ENCODE data around the gene GARIN5A.

GARIN5A gene

GRCh38 chr19:50497022-50497405 is 20.4 kb upstream of the GARIN5A start:
- Histone ChIP-seq H3K27me3 (ENCODE audit: insufficient read depth, poor library complexity, severe bottlenecking) (no peaks in the 10 kb centered on the region), H3K4me3 (replicated peaks; ENCODE audit: insufficient read depth, low read length) (no peak overlapping the region), H3K27ac (replicated peaks) (no peak overlapping the region)
- DNase-seq (ENCODE audit: low read depth in 1 of 2, low spot score in 1 of 2) = no peak
- TF ChIP-seq POLR2AphosphoS5 (IDR thresholded peaks at IDR 0.05; ENCODE audit: low read depth) (no peak), GABPA (IDR thresholded peaks at IDR 0.05; ENCODE audit: low read depth) (no peak), SPI1 (IDR thresholded peaks at IDR 0.05; ENCODE audit: borderline replicate concordance, low read depth) (no peak), REST (IDR thresholded peaks at IDR 0.05; ENCODE audit: insufficient replicate concordance, low read depth) (no peak)
- TF ChIP-seq, protein P1, sequence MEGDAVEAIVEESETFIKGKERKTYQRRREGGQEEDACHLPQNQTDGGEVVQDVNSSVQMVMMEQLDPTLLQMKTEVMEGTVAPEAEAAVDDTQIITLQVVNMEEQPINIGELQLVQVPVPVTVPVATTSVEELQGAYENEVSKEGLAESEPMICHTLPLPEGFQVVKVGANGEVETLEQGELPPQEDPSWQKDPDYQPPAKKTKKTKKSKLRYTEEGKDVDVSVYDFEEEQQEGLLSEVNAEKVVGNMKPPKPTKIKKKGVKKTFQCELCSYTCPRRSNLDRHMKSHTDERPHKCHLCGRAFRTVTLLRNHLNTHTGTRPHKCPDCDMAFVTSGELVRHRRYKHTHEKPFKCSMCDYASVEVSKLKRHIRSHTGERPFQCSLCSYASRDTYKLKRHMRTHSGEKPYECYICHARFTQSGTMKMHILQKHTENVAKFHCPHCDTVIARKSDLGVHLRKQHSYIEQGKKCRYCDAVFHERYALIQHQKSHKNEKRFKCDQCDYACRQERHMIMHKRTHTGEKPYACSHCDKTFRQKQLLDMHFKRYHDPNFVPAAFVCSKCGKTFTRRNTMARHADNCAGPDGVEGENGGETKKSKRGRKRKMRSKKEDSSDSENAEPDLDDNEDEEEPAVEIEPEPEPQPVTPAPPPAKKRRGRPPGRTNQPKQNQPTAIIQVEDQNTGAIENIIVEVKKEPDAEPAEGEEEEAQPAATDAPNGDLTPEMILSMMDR (IDR thresholded peaks at IDR 0.05; ENCODE audit: insufficient read depth, low read length) = no peak

GRCh38 chr19:50496189-50497021 is 19.8 kb upstream of the GARIN5A start:
- no peaks in the 10 kb centered on the region for H3K27me3 ChIP-seq (ENCODE audit: insufficient read depth, poor library complexity, severe bottlenecking)
- no peak for DNase-seq (ENCODE audit: low read depth in 1 of 2, low spot score in 1 of 2)
- no peak overlapping the region for H3K4me3 ChIP-seq (replicated peaks; ENCODE audit: insufficient read depth, low read length)
- TF ChIP-seq GABPA (IDR thresholded peaks at IDR 0.05; ENCODE audit: low read depth) = no peak
- no peak for TF ChIP-seq REST (IDR thresholded peaks at IDR 0.05; ENCODE audit: insufficient replicate concordance, low read depth)
- TF ChIP-seq SPI1 (IDR thresholded peaks at IDR 0.05; ENCODE audit: borderline replicate concordance, low read depth) = no peak
- TF ChIP-seq, protein P1 (IDR thresholded peaks at IDR 0.05; ENCODE audit: insufficient read depth, low read length) = no peak
- no peak for TF ChIP-seq POLR2AphosphoS5 (IDR thresholded peaks at IDR 0.05; ENCODE audit: low read depth)
- no peak overlapping the region for H3K27ac ChIP-seq (replicated peaks)

DNA sequence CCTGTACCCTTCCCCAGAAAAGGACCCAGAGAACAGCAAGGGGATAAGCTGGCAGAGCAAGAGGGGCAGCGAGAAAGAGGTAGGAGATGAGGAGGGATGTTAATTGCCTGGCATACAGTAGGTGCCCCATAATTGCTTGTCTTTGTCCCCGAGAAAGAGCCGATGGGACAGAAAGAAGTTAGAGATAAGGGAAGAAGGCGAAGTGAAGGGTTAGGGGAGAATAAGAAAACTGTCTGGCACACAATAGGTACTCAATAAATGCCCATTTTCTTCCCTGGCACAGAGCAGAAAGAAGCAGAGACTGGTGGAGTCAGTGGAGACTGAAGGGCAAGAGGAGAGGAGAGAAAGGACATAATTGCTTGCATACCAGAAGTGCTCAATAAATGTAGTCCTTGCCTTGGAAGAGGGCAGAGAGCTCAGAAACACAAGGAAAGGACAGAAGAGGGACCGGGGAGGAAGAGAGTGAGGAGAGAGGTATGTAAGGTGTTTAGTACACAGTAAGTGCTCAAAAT is 18.4 kb upstream of the GARIN5A start:
- no peak for TF ChIP-seq POLR2AphosphoS5 (IDR thresholded peaks at IDR 0.05; ENCODE audit: low read depth)
- no peak for TF ChIP-seq GABPA (IDR thresholded peaks at IDR 0.05; ENCODE audit: low read depth)
- TF ChIP-seq, protein P1 (IDR thresholded peaks at IDR 0.05; ENCODE audit: insufficient read depth, low read length) = no peak
- TF ChIP-seq SPI1 (IDR thresholded peaks at IDR 0.05; ENCODE audit: borderline replicate concordance, low read depth) = no peak
- TF ChIP-seq REST (IDR thresholded peaks at IDR 0.05; ENCODE audit: insufficient replicate concordance, low read depth) = no peak
- H3K27ac ChIP-seq (replicated peaks) = no peak overlapping the region
- DNase-seq (ENCODE audit: low read depth in 1 of 2, low spot score in 1 of 2) = no peak
- H3K4me3 ChIP-seq (replicated peaks; ENCODE audit: insufficient read depth, low read length) = no peak overlapping the region
- H3K27me3 ChIP-seq (ENCODE audit: insufficient read depth, poor library complexity, severe bottlenecking) = no peaks in the 10 kb centered on the region

Data from HL-60 (cell line).